Measurements from ENCODE around the gene KRIT1.
"Not testable (repeated sequence)": the region's sequence is repeated elsewhere in the genome, so short reads cannot be mapped to it uniquely, and the experiment has no call there.

The KRIT1 gene

DNA sequence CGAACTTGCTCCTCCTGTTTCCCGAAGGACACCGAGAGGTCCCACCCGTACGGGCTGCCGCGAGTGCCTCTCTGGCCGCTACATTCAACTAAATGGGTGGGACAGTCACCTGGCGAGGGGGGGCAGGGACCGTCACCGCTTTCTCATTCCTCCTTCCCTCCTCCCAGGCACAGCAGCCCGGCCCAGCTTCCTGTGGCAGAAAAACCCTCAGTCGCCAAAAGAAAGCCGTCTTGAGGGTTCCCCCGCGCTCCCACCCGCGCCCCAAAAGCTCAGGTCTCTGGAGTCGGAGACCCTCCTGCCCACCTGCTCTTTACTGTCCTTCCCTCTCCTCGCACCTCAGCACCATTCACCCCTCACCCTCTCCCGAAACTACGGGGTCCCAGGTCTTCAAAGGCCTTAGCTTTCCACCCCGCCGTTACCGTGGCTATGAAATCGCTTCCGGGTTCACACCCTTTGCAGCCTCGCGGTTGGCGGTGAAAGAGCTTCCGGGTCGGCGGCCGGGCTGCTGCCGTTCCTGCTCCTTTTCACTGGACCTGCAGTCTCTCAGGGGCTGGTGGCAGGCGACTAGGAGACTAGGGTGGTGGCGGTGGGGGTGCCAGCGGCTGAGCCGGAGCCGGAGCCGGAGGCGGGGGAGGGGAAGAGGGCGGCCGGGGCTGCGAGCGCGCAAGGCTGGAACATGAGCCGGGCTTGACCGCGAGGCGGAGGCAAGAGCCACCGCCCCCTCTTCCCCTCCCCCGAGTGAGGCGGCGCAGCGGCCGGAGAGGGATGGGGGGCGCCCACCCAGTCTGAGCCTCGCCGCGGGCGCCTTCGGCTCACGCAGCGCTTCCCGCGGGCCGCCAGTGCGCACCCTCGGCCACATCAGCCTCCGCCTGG is at the start of gene KRIT1, which contains the start of gene ANKIB1:
TSS of gene KRIT1 (minus strand) at position 428 of the 873 bp plus-strand sequence. CDS start 3,779 bp downstream, outside the sequence.
TSS of gene ANKIB1 (plus strand) at position 488 of the 873 bp plus-strand sequence. CDS start 49,005 bp downstream, outside the sequence.
- DNase-seq (ENCODE audit: low spot score) (peak; percentile 96), FAIRE-seq (peak; percentile 91)

DNA sequence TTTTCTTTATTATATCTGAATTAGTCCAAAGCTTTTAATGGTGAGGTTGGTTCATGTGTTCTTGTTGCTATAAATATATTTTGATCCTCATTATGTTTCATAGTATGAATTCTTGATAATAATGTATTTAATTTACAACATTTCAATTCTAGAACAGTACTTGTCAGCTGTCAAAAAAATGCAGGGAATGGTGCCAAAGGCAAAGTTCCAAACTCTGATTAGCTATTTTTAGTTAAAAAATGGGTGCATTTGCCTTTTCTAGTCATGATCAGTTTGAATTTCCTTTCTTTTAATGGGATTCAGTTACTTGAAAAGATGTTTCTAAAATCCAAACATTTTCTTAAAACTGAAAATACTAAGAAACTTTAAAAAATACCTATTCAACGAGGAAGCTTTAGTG is 49.7 kb upstream of the KRIT1 start:
- FAIRE-seq (no peak), DNase-seq (ENCODE audit: low spot score) (no peak)

DNA sequence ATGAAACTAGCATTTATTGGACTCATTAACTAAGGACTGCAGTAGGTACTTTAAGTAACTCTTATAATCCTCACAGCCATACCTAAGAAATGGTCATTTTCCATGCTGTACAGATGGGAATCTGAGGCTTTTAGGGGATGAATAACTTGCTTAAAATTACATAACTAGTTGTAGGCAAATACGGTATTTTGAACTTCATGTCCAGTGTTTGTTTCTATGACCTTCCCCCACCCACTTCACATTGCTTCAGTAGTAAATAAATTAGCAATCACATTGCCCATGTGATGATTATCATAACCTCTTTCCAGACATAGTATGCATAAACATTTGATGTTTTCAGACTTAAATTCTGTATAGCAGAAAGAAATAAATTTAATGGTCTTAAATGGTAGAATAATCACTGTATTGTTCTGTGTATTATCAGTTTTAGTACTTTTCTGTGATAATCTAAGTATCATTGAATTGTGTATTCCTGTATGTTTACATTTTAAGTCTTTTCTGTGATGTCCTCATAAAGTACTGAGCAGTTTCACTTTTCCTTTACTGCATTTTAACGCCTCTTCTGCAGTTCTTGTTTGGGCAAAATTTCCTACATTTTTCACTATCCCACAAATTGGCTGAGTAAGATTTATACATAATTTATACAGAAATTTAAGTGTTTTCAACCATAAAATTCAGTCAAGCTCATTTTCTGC is 48.3 kb upstream of the KRIT1 start:
- no peak for DNase-seq (ENCODE audit: low spot score)
- no peak for FAIRE-seq

GRCh38 chr7:92292981-92293380 is 47.3 kb upstream of the KRIT1 start:
- DNase-seq (ENCODE audit: low spot score) (no peak), FAIRE-seq (no peak)

DNA sequence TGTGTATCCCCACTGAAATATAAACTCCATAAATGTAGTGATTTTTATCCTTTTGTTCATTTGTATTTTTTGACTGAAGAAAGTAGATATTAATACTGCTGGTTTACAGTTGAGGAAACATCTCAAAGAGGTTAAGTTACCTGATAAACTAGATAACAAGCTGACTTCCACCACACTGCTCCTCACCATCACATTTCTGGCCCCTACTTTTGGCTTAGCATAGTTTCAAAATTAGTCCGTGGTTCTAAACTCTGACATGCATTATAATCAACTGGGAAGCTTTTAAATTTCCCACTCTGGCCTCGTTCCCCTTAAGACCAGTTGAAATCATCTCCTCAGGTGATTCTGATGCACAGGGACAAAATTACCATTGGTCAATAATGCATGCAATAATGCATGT is 43.6 kb upstream of the KRIT1 start:
- FAIRE-seq = no peak
- no peak for DNase-seq (ENCODE audit: low spot score)

GRCh38 chr7:92282930-92283329 is 37.2 kb upstream of the KRIT1 start:
- no peak for DNase-seq (ENCODE audit: low spot score)
- FAIRE-seq = no peak

DNA sequence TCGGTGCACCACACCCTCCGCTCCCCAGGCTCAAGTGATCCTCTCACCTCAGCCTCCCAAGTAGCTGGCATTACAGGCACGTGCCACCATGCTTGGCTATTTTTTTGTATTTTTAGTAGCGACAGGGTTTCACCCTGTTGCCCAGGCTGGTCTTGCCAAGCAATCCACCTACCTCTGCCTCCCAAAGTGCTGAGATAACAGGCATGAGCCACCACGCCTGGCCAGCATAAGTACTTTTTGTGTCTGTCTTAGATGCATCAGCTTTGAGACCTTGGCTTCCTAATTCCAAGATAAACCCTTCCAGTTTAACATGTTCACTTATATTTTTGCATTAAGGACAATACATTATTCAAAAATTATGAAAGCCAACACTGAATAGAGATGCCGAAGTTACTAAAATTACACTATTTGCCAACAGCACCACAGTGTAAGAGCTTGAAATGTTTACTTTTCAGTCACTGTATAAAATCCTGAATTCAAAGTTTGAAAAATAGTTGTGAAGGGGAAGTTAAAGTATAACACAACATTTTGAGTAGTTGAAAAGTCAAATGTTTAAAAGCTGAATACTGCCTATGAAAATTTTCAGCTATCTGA is 36.6 kb upstream of the KRIT1 start:
- FAIRE-seq (no peak), DNase-seq (ENCODE audit: low spot score) (no peak)

DNA sequence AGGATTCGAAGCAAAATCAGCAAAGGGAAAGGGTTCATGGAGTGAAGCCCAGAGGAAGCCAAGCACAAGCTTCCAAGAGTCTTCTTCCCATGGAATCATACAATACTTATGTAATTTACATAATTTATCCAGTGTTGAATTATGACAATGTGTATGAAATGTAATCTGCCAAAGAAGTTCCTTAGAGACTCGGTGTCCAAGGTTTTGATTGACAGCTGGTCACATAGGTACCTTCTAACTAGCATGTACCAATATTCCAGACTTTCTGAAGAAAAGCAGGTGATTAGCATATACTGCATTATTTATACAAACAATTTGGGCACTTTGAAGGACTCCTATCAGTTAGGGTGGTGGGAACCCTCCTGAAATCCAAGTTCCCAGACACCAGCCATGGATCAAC is 35.3 kb upstream of the KRIT1 start:
- no peak for DNase-seq (ENCODE audit: low spot score)
- FAIRE-seq = no peak

DNA sequence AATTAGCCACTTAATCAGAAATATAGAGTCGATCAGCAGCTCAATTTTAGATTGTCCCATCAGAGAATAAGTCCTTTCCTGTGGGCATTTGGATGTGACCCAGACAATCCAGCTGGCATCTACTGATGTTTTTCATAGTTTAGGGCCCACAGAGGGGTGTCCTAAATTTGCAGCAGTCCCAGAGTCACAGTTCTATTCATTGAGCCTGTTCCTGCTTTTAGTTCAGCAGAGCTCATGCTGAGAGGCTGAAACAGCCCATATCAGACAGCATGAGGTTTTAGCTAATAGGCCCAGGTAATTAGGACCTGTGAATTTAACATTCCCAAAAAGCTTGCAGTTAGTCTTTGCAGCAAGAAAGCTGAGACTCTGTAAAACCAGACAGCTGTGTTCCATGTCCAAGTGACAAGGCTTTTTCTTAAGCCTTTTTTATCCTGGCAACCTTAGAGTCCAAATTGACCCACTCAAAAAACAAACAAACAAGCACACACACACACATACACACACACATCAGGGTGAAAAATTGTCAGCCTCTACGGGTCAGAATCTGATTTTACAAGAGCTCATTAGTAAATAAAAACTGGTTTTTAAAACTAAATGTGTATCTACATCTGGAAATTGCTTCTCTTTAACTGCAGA is 33.8 kb upstream of the KRIT1 start:
- no peak for FAIRE-seq
- DNase-seq (ENCODE audit: low spot score) = no peak

DNA sequence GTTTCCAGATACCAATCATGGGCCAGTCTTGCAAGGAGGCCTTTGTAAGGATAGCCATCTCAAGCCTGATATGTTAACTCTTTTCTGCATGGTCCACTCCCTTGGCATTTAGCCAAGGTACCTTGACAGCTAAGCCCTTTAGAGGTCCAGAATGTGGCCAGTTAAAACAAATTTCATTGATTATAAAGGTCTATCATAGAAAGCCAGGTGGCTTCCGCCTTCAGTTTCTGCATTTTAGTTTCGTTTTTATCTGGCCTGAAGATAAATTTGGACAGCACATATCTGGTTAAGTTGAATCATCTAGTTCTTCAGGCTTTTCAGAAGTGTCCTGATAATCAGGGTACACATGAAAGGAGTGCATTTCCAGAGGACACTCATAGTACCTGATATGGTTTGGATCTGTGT is 30.7 kb upstream of the KRIT1 start:
- no peak for DNase-seq (ENCODE audit: low spot score)
- peak; percentile 85 for FAIRE-seq

DNA sequence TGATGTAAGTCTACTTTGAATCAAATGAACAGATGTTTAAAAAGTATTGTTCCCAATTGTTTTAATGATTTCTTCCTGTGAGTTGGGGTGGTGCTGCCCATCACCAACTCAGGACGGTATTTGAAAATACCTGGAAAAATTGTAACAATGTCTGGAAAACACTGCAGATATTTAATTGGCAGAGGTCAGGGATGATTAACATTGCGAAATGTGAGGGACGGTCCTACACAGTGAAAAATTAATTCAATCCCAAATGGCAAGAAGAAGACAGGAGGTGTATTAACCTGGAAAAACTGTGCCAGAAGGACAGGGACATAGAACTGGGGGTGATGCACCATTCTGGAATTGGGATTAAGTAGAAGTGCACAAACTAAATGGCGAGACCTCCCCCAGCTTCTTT is 29.6 kb upstream of the KRIT1 start:
- FAIRE-seq (no peak), DNase-seq (ENCODE audit: low spot score) (no peak)

DNA sequence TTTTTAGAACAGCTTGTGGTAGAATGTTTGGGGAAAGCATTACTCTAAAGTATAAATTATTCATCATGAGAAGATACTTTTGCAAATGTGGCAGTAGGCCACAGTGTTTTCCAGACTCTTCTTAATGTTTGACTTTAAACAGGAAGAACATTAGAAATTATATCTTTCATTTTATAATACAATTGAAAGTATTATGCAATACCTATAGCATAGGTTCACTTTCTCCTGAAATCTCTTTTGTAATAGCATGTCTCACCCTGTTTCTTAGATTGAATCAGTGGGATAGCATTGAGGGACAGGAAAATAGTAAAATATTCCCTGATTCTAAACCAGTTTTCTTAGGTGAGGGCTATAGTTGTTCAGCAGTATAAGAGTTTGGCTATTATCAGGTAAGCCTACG is 23.2 kb upstream of the KRIT1 start:
- no peak for FAIRE-seq
- DNase-seq (ENCODE audit: low spot score) = no peak

- FAIRE-seq (peak; percentile 84), DNase-seq (ENCODE audit: low spot score) (no peak)
Observed at GRCh38 chr7:92266415-92267241, 20.9 kb upstream of the KRIT1 start.

- FAIRE-seq = peak; percentile 97
Observed at GRCh38 chr7:92260248-92260781, 14.6 kb upstream of the KRIT1 start.

DNA sequence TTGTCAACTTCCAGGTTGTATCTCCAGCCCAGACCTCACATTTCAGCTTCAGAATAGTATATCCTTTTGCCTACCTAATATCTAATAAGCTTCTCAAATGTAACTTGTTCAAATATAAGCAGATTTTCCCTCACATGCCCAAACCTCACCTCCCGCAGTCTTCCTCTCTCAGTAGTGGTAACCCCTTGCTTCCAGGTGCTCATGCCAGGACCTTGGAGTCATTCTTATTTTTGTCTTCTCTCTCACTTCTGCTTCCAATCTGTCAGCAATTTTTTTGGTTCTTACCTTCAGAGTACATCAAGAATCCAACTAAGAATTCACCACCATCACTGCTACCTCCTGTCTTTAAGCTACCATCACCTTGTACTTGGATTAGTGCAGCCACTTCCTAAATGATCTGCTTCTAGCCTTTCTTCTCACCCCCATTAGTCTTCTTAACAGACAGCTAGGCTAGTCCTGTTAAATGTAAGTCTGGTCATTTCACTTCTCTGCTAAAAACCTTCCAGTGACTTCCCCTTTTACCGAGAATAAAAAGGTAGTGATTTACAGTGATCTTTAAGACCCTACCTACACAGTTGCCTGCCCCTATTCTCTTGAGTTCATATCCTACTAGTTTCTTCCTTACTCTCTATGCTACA is 14.0 kb upstream of the KRIT1 start:
- no peak for FAIRE-seq
- DNase-seq (ENCODE audit: low spot score) = peak; percentile 6

More at GRCh38 chr7:92260248-92260781, 14.6 kb upstream of the KRIT1 start:
- DNase-seq (ENCODE audit: low spot score) = peak; percentile 75

DNA sequence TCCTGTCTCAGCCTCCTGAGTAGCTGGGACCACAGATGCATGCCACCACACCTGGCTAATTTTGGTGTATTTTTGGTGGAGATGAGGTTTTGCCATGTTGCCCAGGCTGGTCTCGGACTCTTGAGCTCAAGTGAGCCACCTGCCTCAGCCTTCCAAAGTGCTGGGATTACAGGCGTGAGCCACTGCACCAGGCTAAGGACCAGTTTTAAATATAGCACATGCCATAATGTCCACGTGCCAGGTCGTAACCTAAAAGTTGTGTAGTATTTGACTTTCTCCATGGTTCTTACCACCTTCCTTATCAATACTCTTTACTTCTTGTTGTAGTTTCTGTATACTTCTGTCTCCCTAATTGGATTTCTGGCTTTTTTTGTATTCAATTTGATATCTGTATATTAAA is 13.3 kb upstream of the KRIT1 start:
- FAIRE-seq (no peak), DNase-seq (ENCODE audit: low spot score) (no peak)

- FAIRE-seq (peak; percentile 81), DNase-seq (ENCODE audit: low spot score) (peak; percentile 46)
Observed at GRCh38 chr7:92255308-92255707, 9.6 kb upstream of the KRIT1 start.

- not testable (repeated sequence) for FAIRE-seq; DNase-seq (ENCODE audit: low spot score)
Observed at GRCh38 chr7:92254800-92255199, 9.1 kb upstream of the KRIT1 start.

DNA sequence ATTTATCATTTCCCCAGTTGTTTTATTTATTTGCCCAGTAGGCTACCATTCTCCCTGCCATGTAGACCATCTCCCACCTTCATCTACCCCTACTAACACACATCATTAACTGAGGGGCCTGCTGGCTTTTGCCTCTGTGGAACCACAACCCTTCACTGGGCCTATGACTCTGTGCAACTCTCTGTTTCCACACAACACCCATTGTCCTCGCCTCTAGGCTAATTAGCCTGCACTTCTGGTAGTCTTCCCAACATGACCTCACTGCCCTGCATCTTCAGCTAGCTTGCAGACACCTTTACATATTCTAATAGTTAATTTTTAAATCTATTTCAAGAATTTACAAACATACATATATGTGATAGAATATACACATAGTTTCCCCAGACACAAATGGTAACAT is 7.5 kb upstream of the KRIT1 start:
- no peak for FAIRE-seq
- no peak for DNase-seq (ENCODE audit: low spot score)

DNA sequence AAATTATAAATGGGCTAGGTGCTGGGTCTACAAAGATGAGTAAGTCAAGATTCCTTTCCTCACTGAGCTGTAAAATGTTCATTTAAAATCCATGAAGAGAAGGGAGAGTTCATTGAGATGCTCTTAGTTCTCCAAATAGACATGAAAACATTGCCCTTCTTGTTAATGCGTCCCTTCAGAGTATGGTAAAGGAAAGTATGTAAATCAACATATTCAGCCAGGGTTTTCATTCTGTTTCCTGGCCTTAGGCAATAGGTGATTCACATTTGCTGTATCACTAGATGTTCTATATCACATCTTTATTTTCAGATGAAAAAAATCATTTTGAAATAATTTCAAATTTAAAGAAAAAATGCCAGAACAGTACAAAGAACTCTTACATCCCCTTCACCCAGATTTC is 5.5 kb upstream of the KRIT1 start:
- FAIRE-seq (peak; percentile 83), DNase-seq (ENCODE audit: low spot score) (no peak)
